ENCODE results near the gene HSD17B14. TPM values are rescaled to one million over a fixed set of nuclear protein-coding genes. Genes with fewer than 3 reads are reported as not detected.

The HSD17B14 gene
- total RNA-seq: 12.5 and 13.3 TPM in 2 replicates

GRCh38 chr19:48836089-48837017 lies at the start of gene HSD17B14:
HSD17B14 (minus strand) TSS chr19:48836491; CDS start chr19:48836411, 80 bp downstream.

GRCh38 chr19:48872182-48872883 lies 36.0 kb upstream of the HSD17B14 start, which contains the start of gene PPP1R15A:
PPP1R15A (plus strand) TSS chr19:48872421; CDS start chr19:48873234, 813 bp downstream.

DNA sequence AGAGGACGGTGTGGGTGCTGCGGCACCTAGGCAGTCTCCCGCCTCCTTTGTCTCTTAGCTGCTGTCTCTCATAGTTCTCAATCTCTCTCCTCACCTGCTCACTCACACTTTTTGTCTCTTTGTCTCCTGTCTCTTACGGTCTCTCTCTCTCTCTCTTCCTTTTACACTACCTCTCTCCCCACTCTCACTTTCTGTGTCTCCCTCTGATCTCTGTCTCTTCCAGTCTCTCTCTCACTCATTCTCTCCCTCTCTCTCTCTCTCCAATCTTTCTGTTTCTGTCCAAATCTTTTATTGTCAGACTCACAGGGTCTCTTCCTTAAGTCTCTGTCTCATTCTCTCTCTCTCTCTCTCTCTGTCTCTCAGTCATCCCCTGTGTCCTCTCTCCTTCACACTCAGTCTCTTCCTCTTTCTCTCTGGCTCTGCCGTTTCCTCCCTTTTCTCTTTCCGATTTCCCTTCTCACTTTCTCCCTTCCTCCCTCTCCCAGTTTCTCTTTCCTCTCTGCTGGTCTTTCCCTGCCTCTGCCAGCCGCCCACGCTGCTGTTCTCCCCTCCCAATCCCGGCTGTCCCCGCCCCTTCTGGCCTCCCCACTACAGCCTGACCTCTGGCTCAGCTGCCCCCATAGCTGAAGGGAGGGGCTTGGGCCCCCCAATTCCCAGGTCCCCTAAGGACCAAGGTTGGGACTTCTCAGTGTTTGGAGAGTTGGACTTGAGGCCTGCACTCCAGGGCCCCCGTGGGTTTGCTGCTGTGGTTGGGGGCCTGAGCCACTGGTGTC lies 32.0 kb upstream of the HSD17B14 start, which contains the start of gene PLEKHA4:
Gene PLEKHA4 (minus strand): TSS at position 504 of the 773 bp plus-strand sequence. CDS start 997 bp downstream, outside the sequence.

Other genes starting within 250 kb of the HSD17B14 start
- gene SPACA4, start 229.7 kb downstream of the HSD17B14 start, total RNA-seq: not detected in 2 replicates
- gene FAM83E, start 221.4 kb downstream of the HSD17B14 start, total RNA-seq: 0.33 TPM in 1 of 2 replicates, not detected in the other
- 2,122 and 2,588 TPM in 2 replicates for gene RPL18, start 217.3 kb downstream of the HSD17B14 start, total RNA-seq
- gene SPHK2, start 217.0 kb downstream of the HSD17B14 start, total RNA-seq: 12.4 and 14.3 TPM in 2 replicates
- gene DBP, start 199.1 kb downstream of the HSD17B14 start, total RNA-seq: 0.13 and 1.8 TPM in 2 replicates
- 0.07 and 0.54 TPM in 2 replicates for gene CA11, start 190.3 kb downstream of the HSD17B14 start, total RNA-seq
- 0.07 TPM in 1 of 2 replicates, not detected in the other for gene NTN5, start 163.5 kb downstream of the HSD17B14 start, total RNA-seq
- not detected in 2 replicates for gene FUT2, start 140.5 kb downstream of the HSD17B14 start, total RNA-seq
- gene MAMSTR, start 116.8 kb downstream of the HSD17B14 start, total RNA-seq: 0.67 and 1.6 TPM in 2 replicates
- 196 and 205 TPM in 2 replicates for gene RASIP1, start 95.9 kb downstream of the HSD17B14 start, total RNA-seq
- 0.47 TPM in 1 of 2 replicates, not detected in the other for gene IZUMO1, start 89.6 kb downstream of the HSD17B14 start, total RNA-seq
- gene FUT1, start 83.8 kb downstream of the HSD17B14 start, total RNA-seq: 5.3 and 6.6 TPM in 2 replicates
- not detected in 2 replicates for gene FGF21, start 81.0 kb downstream of the HSD17B14 start, total RNA-seq
- gene BCAT2, start 25.5 kb downstream of the HSD17B14 start, total RNA-seq: 69.9 and 77.6 TPM in 2 replicates
- 0.93 and 0.98 TPM in 2 replicates for gene PLEKHA4, start 32.1 kb upstream of the HSD17B14 start, total RNA-seq
- gene PPP1R15A, start 35.9 kb upstream of the HSD17B14 start, total RNA-seq: 77.9 and 85.9 TPM in 2 replicates
- gene TULP2, start 62.3 kb upstream of the HSD17B14 start, total RNA-seq: not detected in 2 replicates
- gene NUCB1, start 63.8 kb upstream of the HSD17B14 start, total RNA-seq: 222 and 225 TPM in 2 replicates
- not detected in 2 replicates for gene DHDH, start 97.2 kb upstream of the HSD17B14 start, total RNA-seq
- gene BAX, start 118.4 kb upstream of the HSD17B14 start, total RNA-seq: 183 and 190 TPM in 2 replicates
- 3,431 and 3,702 TPM in 2 replicates for gene FTL, start 128.8 kb upstream of the HSD17B14 start, total RNA-seq
- gene GYS1, start 156.8 kb upstream of the HSD17B14 start, total RNA-seq: 34.5 and 35.0 TPM in 2 replicates
- gene RUVBL2, start 157.4 kb upstream of the HSD17B14 start, total RNA-seq: 231 and 259 TPM in 2 replicates
- gene LHB, start 180.6 kb upstream of the HSD17B14 start, total RNA-seq: not detected in 2 replicates
- gene CGB3, start 187.8 kb upstream of the HSD17B14 start, total RNA-seq: not detected in 2 replicates
- gene CGB2, start 195.4 kb upstream of the HSD17B14 start, total RNA-seq: not detected in 2 replicates
- not detected in 2 replicates for gene CGB1, start 200.4 kb upstream of the HSD17B14 start, total RNA-seq
- gene CGB5, start 207.4 kb upstream of the HSD17B14 start, total RNA-seq: not detected in 2 replicates
- not detected in 2 replicates for gene CGB8, start 212.6 kb upstream of the HSD17B14 start, total RNA-seq
- 0.53 TPM in 1 of 2 replicates, not detected in the other for gene CGB7, start 221.3 kb upstream of the HSD17B14 start, total RNA-seq
- gene NTF4, start 228.3 kb upstream of the HSD17B14 start, total RNA-seq: not detected in 2 replicates
- gene KCNA7, start 236.2 kb upstream of the HSD17B14 start, total RNA-seq: not detected in 2 replicates
- 173 and 204 TPM in 2 replicates for gene SNRNP70, start 249.0 kb upstream of the HSD17B14 start, total RNA-seq

All from mammary microvascular endothelial cell (primary cell).